ENCODE results near the gene SERHL2.
"Not testable (repeated sequence)": the region's sequence is repeated elsewhere in the genome, so short reads cannot be mapped to it uniquely, and the experiment has no call there.

DNA sequence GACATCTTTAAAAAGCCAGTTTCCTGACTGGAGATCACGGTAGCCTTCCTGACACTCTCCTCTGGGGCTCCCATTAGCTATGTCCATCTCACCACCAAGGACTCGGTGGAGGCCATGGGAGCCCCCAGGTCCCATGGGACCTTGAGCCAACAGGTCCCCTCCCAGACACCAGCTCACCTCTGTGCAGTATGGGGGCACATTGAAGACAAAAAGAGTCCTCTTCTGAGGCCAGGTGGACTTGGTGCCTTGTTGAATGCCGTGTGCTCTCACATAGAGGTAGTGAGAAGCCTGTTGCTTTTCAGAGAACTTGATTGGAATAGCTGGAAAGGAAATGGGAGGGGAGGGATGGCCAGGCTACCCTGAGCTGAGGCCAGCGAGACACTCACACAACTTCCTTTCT is 26.3 kb downstream of the SERHL2 start:
- TF ChIP-seq, protein P1, sequence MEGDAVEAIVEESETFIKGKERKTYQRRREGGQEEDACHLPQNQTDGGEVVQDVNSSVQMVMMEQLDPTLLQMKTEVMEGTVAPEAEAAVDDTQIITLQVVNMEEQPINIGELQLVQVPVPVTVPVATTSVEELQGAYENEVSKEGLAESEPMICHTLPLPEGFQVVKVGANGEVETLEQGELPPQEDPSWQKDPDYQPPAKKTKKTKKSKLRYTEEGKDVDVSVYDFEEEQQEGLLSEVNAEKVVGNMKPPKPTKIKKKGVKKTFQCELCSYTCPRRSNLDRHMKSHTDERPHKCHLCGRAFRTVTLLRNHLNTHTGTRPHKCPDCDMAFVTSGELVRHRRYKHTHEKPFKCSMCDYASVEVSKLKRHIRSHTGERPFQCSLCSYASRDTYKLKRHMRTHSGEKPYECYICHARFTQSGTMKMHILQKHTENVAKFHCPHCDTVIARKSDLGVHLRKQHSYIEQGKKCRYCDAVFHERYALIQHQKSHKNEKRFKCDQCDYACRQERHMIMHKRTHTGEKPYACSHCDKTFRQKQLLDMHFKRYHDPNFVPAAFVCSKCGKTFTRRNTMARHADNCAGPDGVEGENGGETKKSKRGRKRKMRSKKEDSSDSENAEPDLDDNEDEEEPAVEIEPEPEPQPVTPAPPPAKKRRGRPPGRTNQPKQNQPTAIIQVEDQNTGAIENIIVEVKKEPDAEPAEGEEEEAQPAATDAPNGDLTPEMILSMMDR (IDR thresholded peaks at IDR 0.05), result not testable (repeated sequence)
- not testable (repeated sequence) for TF ChIP-seq EZH2phosphoT487 (IDR thresholded peaks at IDR 0.05)

Measured in neural progenitor cell (in vitro differentiated cells).